HG03378 (cell line): ENCODE results near the gene KAZN.

ENCODE experiments used
- ATAC-seq: cut with Tn5 transposase; IDR thresholded peaks from one replicate; pipeline ENCODE4 v1.9.1; 2021; ENCODE audit warnings: mild to moderate bottlenecking, moderate library complexity; ENCODE audit not compliant: unreplicated experiment

The KAZN gene

GRCh38 chr1:14738647-14739046 is 140.2 kb downstream of the KAZN start:
- ATAC-seq: no peak

- ATAC-seq: no peak
Measured at GRCh38 chr1:14739082-14739832, 140.8 kb downstream of the KAZN start.

GRCh38 chr1:14740016-14740415 is 141.5 kb downstream of the KAZN start:
- no peak for ATAC-seq

- ATAC-seq: no peak
Measured at GRCh38 chr1:14741082-14741481, 142.6 kb downstream of the KAZN start.

- no peak for ATAC-seq
Measured at GRCh38 chr1:14741532-14741931, 143.0 kb downstream of the KAZN start.

- no peak for ATAC-seq
Measured at GRCh38 chr1:14742181-14742980, 143.9 kb downstream of the KAZN start.

- ATAC-seq: no peak
Measured at GRCh38 chr1:14743368-14743767, 144.9 kb downstream of the KAZN start.

GRCh38 chr1:14745001-14745720 is 146.7 kb downstream of the KAZN start:
- ATAC-seq: no peak

GRCh38 chr1:14745789-14746188 is 147.3 kb downstream of the KAZN start:
- ATAC-seq: no peak

- no peak for ATAC-seq
Measured at GRCh38 chr1:14746393-14746792, 147.9 kb downstream of the KAZN start.

GRCh38 chr1:14748151-14748550 is 149.7 kb downstream of the KAZN start:
- ATAC-seq: no peak

GRCh38 chr1:14748977-14749376 is 150.5 kb downstream of the KAZN start:
- ATAC-seq: no peak

- ATAC-seq: no peak
Measured at GRCh38 chr1:14750490-14750889, 152.0 kb downstream of the KAZN start.

GRCh38 chr1:14755518-14756252 is 157.2 kb downstream of the KAZN start:
- no peak for ATAC-seq

- ATAC-seq: no peak
Measured at GRCh38 chr1:14756589-14757285, 158.3 kb downstream of the KAZN start.

- ATAC-seq: no peak
Measured at GRCh38 chr1:14757286-14757625, 158.8 kb downstream of the KAZN start.

GRCh38 chr1:14759042-14759818 is 160.7 kb downstream of the KAZN start:
- no peak for ATAC-seq

GRCh38 chr1:14759843-14760242 is 161.4 kb downstream of the KAZN start:
- ATAC-seq: no peak

GRCh38 chr1:14760780-14761179 is 162.3 kb downstream of the KAZN start:
- no peak for ATAC-seq
